ENCODE results near the gene KRTAP4-7.
A peak's percentile ranks its signal among the peaks of the same experiment; 100 is the strongest.
"Not testable (repeated sequence)": the region's sequence is repeated elsewhere in the genome, so short reads cannot be mapped to it uniquely, and the experiment has no call there.

Gene KRTAP4-7

GRCh38 chr17:41060052-41060604 is 23.8 kb upstream of the KRTAP4-7 start, which contains the start of gene KRTAP2-3:
Gene KRTAP2-3 (minus strand): TSS chr17:41060114. CDS start chr17:41060050, 64 bp downstream.
- no peak within 1 kb of the TSS for H3K4me3 ChIP-seq (ENCODE audit: control insufficient read depth, low read depth, low read length)
- TF ChIP-seq CTCF (IDR thresholded peaks at IDR 0.05; ENCODE audit: control insufficient read depth, insufficient read depth, low read depth, low read length, missing control alignments) = no peak
- DNase-seq (ENCODE audit: low read depth) = peak; percentile 97

- no peak for TF ChIP-seq CTCF (IDR thresholded peaks at IDR 0.05; ENCODE audit: control insufficient read depth, insufficient read depth, low read depth, low read length, missing control alignments)
- H3K4me3 ChIP-seq (ENCODE audit: control insufficient read depth, low read depth, low read length) = no peak overlapping the region
- peak; percentile 99 for DNase-seq (ENCODE audit: low read depth)
Observed at GRCh38 chr17:41061964-41062363, 22.0 kb upstream of the KRTAP4-7 start.

GRCh38 chr17:41063449-41063848 is 20.5 kb upstream of the KRTAP4-7 start:
- DNase-seq (ENCODE audit: low read depth) = no peak
- H3K4me3 ChIP-seq (ENCODE audit: control insufficient read depth, low read depth, low read length) = no peak overlapping the region
- TF ChIP-seq CTCF (IDR thresholded peaks at IDR 0.05; ENCODE audit: control insufficient read depth, insufficient read depth, low read depth, low read length, missing control alignments) = no peak

- DNase-seq (ENCODE audit: low read depth) = no peak
- no peak overlapping the region for H3K4me3 ChIP-seq (ENCODE audit: control insufficient read depth, low read depth, low read length)
- no peak for TF ChIP-seq CTCF (IDR thresholded peaks at IDR 0.05; ENCODE audit: control insufficient read depth, insufficient read depth, low read depth, low read length, missing control alignments)
Observed at GRCh38 chr17:41064301-41064700, 19.6 kb upstream of the KRTAP4-7 start.

DNA sequence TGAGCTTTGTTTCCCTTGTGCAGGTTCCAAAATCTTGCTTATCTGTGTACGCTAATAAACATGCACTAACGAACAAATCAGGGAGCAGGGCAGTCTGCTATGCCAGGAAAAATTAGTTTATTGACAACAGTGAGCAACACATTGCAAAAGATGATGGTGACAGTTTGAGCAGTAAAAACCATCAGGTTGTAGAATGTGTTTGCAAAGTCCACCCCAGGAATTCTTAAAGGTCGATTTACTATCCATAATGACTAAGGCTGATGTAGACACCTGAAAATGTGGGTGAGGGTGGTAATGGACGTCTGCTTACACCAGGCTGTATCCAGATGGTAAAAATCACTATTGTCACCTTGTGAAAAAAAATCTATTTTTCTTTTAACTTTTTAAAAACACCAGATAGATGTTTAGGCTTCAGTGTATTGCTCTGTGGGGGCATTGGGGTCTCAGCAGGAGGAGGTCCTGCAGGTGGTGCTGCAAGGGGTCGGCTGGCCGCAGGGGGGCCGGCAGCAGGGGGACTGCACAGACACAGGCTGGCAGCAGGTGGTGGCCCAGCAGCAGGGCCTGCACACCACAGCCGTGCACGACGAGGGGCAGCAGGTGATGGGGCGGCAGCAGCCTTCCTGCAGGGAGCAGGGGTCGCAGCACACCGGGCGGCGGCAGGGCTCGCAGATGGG is 18.8 kb upstream of the KRTAP4-7 start:
- not testable (repeated sequence) for H3K4me3 ChIP-seq (ENCODE audit: control insufficient read depth, low read depth, low read length); DNase-seq (ENCODE audit: low read depth)

DNA sequence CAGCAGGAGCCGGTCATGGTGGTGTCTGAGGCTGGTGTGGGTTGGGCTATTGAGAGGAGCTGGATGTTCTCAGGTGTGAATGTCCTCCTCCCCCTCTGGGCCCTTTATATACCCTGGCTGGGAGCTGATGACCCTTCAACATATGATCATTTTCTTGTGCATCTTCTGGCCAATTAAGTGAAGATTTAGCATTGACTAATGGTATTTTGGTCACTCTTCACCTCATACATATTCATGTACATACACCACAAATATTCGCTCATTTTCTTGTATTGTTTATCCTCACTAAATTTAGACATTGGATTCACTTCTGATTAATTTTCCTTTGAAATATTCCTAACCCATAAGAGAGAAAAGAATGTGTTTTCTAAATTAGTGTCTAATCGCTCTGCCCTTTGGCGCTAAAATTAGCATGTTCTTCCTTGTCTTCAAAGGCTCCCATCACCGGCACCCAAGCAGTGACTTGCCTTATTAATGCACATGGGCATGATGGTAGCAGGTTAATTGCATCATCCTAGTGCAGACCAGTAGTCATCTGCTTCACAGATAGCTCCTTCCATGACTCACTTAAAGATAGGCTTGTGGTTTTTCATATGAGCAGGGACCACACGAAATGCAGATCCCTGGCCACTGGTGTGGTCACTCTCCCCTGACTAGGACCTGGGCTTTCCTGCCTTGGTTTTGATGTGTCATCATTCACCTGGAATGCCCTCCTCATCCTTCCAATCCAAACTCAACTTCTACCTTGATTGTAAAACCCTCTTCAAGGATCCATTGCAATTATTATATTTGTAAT is 17.9 kb upstream of the KRTAP4-7 start, which contains the start of gene KRTAP2-4:
TSS of gene KRTAP2-4 (minus strand) at position 51 of the 796 bp plus-strand sequence. CDS start at position 17, 34 bp downstream.
- no peak within 1 kb of the TSS for H3K4me3 ChIP-seq (ENCODE audit: control insufficient read depth, low read depth, low read length)
- no peak for TF ChIP-seq CTCF (IDR thresholded peaks at IDR 0.05; ENCODE audit: control insufficient read depth, insufficient read depth, low read depth, low read length, missing control alignments)
- peak; percentile 94 for DNase-seq (ENCODE audit: low read depth)

- TF ChIP-seq CTCF (IDR thresholded peaks at IDR 0.05; ENCODE audit: control insufficient read depth, insufficient read depth, low read depth, low read length, missing control alignments) = no peak
- no peak overlapping the region for H3K4me3 ChIP-seq (ENCODE audit: control insufficient read depth, low read depth, low read length)
- peak; percentile 61 for DNase-seq (ENCODE audit: low read depth)
Observed at GRCh38 chr17:41067281-41067680, 16.7 kb upstream of the KRTAP4-7 start.
